A549 (cell line): ENCODE results near the gene LAPTM5.

Source experiments
- ATOH8 ChIP-seq: fragments of 250-450 bp; sonication (Bioruptor Pico); IDR thresholded peaks from 2 replicates; pipeline ENCODE4 v1.5.0; 2020; ENCODE audit warnings: low read depth, mild to moderate bottlenecking, moderate library complexity
- CEBPB ChIP-seq, 2 experiments: fragments of >200 bp in 1 of 2; sonication (Bioruptor Twin) in 1 of 2; formaldehyde crosslinking in 1 of 2; IDR thresholded peaks; 2 replicates each; pipeline ENCODE4 v1.6.1; 2012 to 2016
- EHMT2 ChIP-seq: fragments of 200-600 bp; sonication (generic); IDR thresholded peaks from 2 replicates; pipeline ENCODE4 v1.6.1; 2016; ENCODE audit warnings: antibody characterized with exemption, low read depth, mild to moderate bottlenecking, moderate library complexity
- EP300 ChIP-seq, 2 experiments: fragments of >200 bp; sonication (Bioruptor Twin); formaldehyde crosslinking; IDR thresholded peaks; 2 replicates in 1 of 2; 3 replicates in 1 of 2; pipeline ENCODE4 v1.6.1; 2016 to 2017
- HMGXB4 ChIP-seq: fragments of 250-450 bp; sonication (Bioruptor Pico); IDR thresholded peaks from 2 replicates; pipeline ENCODE4 v1.5.0; 2021; ENCODE audit warnings: mild to moderate bottlenecking, moderate library complexity, borderline replicate concordance
- MAX ChIP-seq: IDR thresholded peaks from 2 replicates; pipeline ENCODE4 v1.6.1; 2012
- MAZ ChIP-seq: fragments of 150-350 bp; IDR thresholded peaks from 2 replicates; pipeline ENCODE4 v1.6.1; 2014; ENCODE audit warnings: antibody characterized with exemption, low read depth, low read length, borderline replicate concordance
- PHF8 ChIP-seq: fragments of 200-600 bp; sonication (generic); IDR thresholded peaks from 2 replicates; pipeline ENCODE4 v1.6.1; 2016; ENCODE audit warnings: low read depth, mild to moderate bottlenecking, antibody characterized with exemption, moderate library complexity, borderline replicate concordance
- POLR2A ChIP-seq: IDR thresholded peaks from 2 replicates; pipeline ENCODE4 v1.6.1; 2012; ENCODE audit warnings: mild to moderate bottlenecking, low read length
- RCOR1 ChIP-seq: fragments of 150-350 bp; IDR thresholded peaks from 2 replicates; pipeline ENCODE4 v1.6.1; 2014; ENCODE audit warnings: antibody characterized with exemption, low read length, low read depth
- RFX5 ChIP-seq: fragments of 450-650 bp; IDR thresholded peaks from 2 replicates; pipeline ENCODE4 v1.7.1; 2014; ENCODE audit warnings: antibody characterized with exemption, mild to moderate bottlenecking, moderate library complexity

GRCh38 chr1:30742300-30742962 is 15.1 kb downstream of the LAPTM5 start:
- no peak for TF ChIP-seq MAX
- TF ChIP-seq ATOH8, result no peak
- no peak for TF ChIP-seq HMGXB4
- no peak for TF ChIP-seq RCOR1
- TF ChIP-seq CEBPB (IDR thresholded peaks at IDR 0.05), result no peak
- TF ChIP-seq EHMT2, result no peak
- TF ChIP-seq POLR2A, result no peak
- TF ChIP-seq PHF8, result no peak
- no peak for TF ChIP-seq EP300 (IDR thresholded peaks at IDR 0.05)
- no peak for TF ChIP-seq MAZ
- no peak for TF ChIP-seq RFX5
